ENCODE data around the gene ARMCX2. TPM values are rescaled to one million over a fixed set of nuclear protein-coding genes. Genes with fewer than 3 reads are reported as not detected.

Gene ARMCX2
- total and polyA plus RNA-seq, 8 donors: 47.0 to 133 (median 103) TPM

- intact Hi-C loops (cut with DNase I): no loop called here
- peak; percentile 94 for ATAC-seq
These were observed 42.1 kb downstream of the ARMCX2 start, which contains the start of gene ARMCX6 for GRCh38 chrX:101617211-101618191. Gene ARMCX6 (minus strand): TSS chrX:101618000. CDS start chrX:101616620, 1,380 bp downstream.

GRCh38 chrX:101605728-101606127, 53.9 kb downstream of the ARMCX2 start:
- Histone ChIP-seq H3K36me3 (no peaks in the 10 kb centered on the region), H3K9me3 (no peaks in the 10 kb centered on the region), H3K4me1 (no peaks in the 10 kb centered on the region), H3K27me3 (peaks cover 0 to 6% of the 10 kb centered on the region in 2 donors), H3K27ac (no peak overlapping the region), H3K4me3 (no peak overlapping the region)
- peak in 1 of 4 donors; percentile 19 for DNase-seq
- intact Hi-C loops (cut with DNase I): no loop called here
- TF ChIP-seq, protein P1, sequence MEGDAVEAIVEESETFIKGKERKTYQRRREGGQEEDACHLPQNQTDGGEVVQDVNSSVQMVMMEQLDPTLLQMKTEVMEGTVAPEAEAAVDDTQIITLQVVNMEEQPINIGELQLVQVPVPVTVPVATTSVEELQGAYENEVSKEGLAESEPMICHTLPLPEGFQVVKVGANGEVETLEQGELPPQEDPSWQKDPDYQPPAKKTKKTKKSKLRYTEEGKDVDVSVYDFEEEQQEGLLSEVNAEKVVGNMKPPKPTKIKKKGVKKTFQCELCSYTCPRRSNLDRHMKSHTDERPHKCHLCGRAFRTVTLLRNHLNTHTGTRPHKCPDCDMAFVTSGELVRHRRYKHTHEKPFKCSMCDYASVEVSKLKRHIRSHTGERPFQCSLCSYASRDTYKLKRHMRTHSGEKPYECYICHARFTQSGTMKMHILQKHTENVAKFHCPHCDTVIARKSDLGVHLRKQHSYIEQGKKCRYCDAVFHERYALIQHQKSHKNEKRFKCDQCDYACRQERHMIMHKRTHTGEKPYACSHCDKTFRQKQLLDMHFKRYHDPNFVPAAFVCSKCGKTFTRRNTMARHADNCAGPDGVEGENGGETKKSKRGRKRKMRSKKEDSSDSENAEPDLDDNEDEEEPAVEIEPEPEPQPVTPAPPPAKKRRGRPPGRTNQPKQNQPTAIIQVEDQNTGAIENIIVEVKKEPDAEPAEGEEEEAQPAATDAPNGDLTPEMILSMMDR (IDR thresholded peaks at IDR 0.05): no peak
- ATAC-seq: no peak

More at GRCh38 chrX:101617211-101618191, 42.1 kb downstream of the ARMCX2 start, which contains the start of gene ARMCX6:
- Histone ChIP-seq H3K27me3 (no peaks in the 10 kb centered on the region), H3K9me3 (no peaks in the 10 kb centered on the region), H3K36me3 (no peaks in the 10 kb centered on the region), H3K4me1 (peaks cover 0 to 6% of the 10 kb centered on the region in 2 donors), H3K27ac (peak within 1 kb of the TSS; percentile 64 to 70), H3K4me3 (peak within 1 kb of the TSS; percentile 53 to 67)
- TF ChIP-seq, protein P1 (IDR thresholded peaks at IDR 0.05): peak; percentile 23 to 28
- DNase-seq: peak; percentile 76 to 92 (median 89)

Other genes starting within 250 kb of the ARMCX2 start
- 10 to 100 TPM; 11.5 to 11.6 TPM for gene ARMCX4, start 174.4 kb downstream of the ARMCX2 start, total RNA-seq
- gene ARMCX4, start 174.4 kb downstream of the ARMCX2 start, polyA plus RNA-seq (ENCODE audit: insufficient read length in 6 of 6): 10 to 100 TPM; 25.9 to 33.9 (median 31.6) TPM
- 10 to 100 TPM; 24.7 to 25.1 TPM for gene ARMCX1, start 109.3 kb downstream of the ARMCX2 start, total RNA-seq
- 10 to 100 TPM; 53.4 to 63.6 (median 55.8) TPM for gene ARMCX1, start 109.3 kb downstream of the ARMCX2 start, polyA plus RNA-seq (ENCODE audit: insufficient read length in 6 of 6)
- gene ARMCX6, start 41.9 kb downstream of the ARMCX2 start, total RNA-seq: 10 to 100 TPM; 44.7 to 52.3 TPM
- gene ARMCX6, start 41.9 kb downstream of the ARMCX2 start, polyA plus RNA-seq (ENCODE audit: insufficient read length in 6 of 6): 100 to 1,000 TPM in 3 of 6 donors, 10 to 100 TPM in 3; 82.7 to 106 (median 101) TPM
- gene ARMCX3, start 36.7 kb downstream of the ARMCX2 start, total RNA-seq: 10 to 100 TPM; 54.8 to 71.9 TPM
- 100 to 1,000 TPM in 5 of 6 donors, 10 to 100 TPM in 1; 97.1 to 114 (median 109) TPM for gene ARMCX3, start 36.7 kb downstream of the ARMCX2 start, polyA plus RNA-seq (ENCODE audit: insufficient read length in 6 of 6)